ENCODE data around the gene HMGN5. TPM values are rescaled to one million over a fixed set of nuclear protein-coding genes. Genes with fewer than 3 reads are reported as not detected.

Gene HMGN5
- total RNA-seq = 0.73 and 1.3 TPM in 2 replicates

- H3K36me3 Mint-ChIP-seq (ENCODE audit: low read depth) = peaks cover 11% of the 10 kb centered on the region
- peaks cover 39% of the 10 kb centered on the region for H3K4me1 Mint-ChIP-seq (ENCODE audit: low read depth)
- no peaks in the 10 kb centered on the region for H3K9me3 Mint-ChIP-seq
- peak within 1 kb of the TSS; percentile 90 for H3K27ac Mint-ChIP-seq
- peak within 1 kb of the TSS; percentile 93 for H3K4me3 Mint-ChIP-seq
- intact Hi-C loops (cut with micrococcal nuclease) = loop anchor here (1.0 to 5.0 kb wide), 3 partner anchors 80 to 394 kb away; no protein-coding TSS in a partner anchor
- no peaks in the 10 kb centered on the region for H3K27me3 Mint-ChIP-seq (ENCODE audit: insufficient read depth)
- peak; percentile 53 for DNase-seq (ENCODE audit: low spot score)
These were observed at the start of gene HMGN5, which contains the start of gene SH3BGRL for GRCh38 chrX:81201671-81202455. HMGN5 (minus strand) TSS chrX:81201913; CDS start chrX:81121549, 80,364 bp downstream. SH3BGRL (plus strand) TSS chrX:81202102; CDS start chrX:81202201, 99 bp downstream.

- no peak for DNase-seq (ENCODE audit: low spot score)
- Mint-ChIP-seq H3K27ac (no peak overlapping the region), H3K27me3 (ENCODE audit: insufficient read depth) (no peaks in the 10 kb centered on the region), H3K4me3 (no peak overlapping the region), H3K4me1 (ENCODE audit: low read depth) (no peaks in the 10 kb centered on the region), H3K9me3 (peaks cover 9% of the 10 kb centered on the region), H3K36me3 (ENCODE audit: low read depth) (peaks cover 21% of the 10 kb centered on the region)
- intact Hi-C loops (cut with micrococcal nuclease) = no loop called here
These were observed 40.0 kb upstream of the HMGN5 start for GRCh38 chrX:81241753-81242152.

GRCh38 chrX:81240701-81241331, 39.1 kb upstream of the HMGN5 start:
- Mint-ChIP-seq H3K4me1 (ENCODE audit: low read depth) (no peaks in the 10 kb centered on the region), H3K9me3 (peaks cover 14% of the 10 kb centered on the region), H3K27ac (no peak overlapping the region), H3K4me3 (no peak overlapping the region), H3K36me3 (ENCODE audit: low read depth) (peaks cover 29% of the 10 kb centered on the region), H3K27me3 (ENCODE audit: insufficient read depth) (no peaks in the 10 kb centered on the region)
- intact Hi-C loops (cut with micrococcal nuclease) = no loop called here
- DNase-seq (ENCODE audit: low spot score) = no peak

- H3K27ac Mint-ChIP-seq = no peak overlapping the region
- no peaks in the 10 kb centered on the region for H3K4me1 Mint-ChIP-seq (ENCODE audit: low read depth)
- intact Hi-C loops (cut with micrococcal nuclease) = no loop called here
- H3K9me3 Mint-ChIP-seq = peaks cover 17% of the 10 kb centered on the region
- no peaks in the 10 kb centered on the region for H3K27me3 Mint-ChIP-seq (ENCODE audit: insufficient read depth)
- no peak overlapping the region for H3K4me3 Mint-ChIP-seq
- DNase-seq (ENCODE audit: low spot score) = no peak
- H3K36me3 Mint-ChIP-seq (ENCODE audit: low read depth) = peaks cover 33% of the 10 kb centered on the region
These were observed 36.5 kb upstream of the HMGN5 start for GRCh38 chrX:81238166-81238565.

GRCh38 chrX:81237516-81237915, 35.8 kb upstream of the HMGN5 start:
- Mint-ChIP-seq H3K27me3 (ENCODE audit: insufficient read depth) (no peaks in the 10 kb centered on the region), H3K27ac (no peak overlapping the region), H3K4me3 (no peak overlapping the region), H3K36me3 (ENCODE audit: low read depth) (peaks cover 34% of the 10 kb centered on the region), H3K4me1 (ENCODE audit: low read depth) (no peaks in the 10 kb centered on the region), H3K9me3 (peaks cover 17% of the 10 kb centered on the region)
- DNase-seq (ENCODE audit: low spot score) = no peak
- intact Hi-C loops (cut with micrococcal nuclease) = no loop called here

GRCh38 chrX:81232218-81232617, 30.5 kb upstream of the HMGN5 start:
- no peak for DNase-seq (ENCODE audit: low spot score)
- Mint-ChIP-seq H3K27ac (no peak overlapping the region), H3K4me1 (ENCODE audit: low read depth) (no peaks in the 10 kb centered on the region), H3K27me3 (ENCODE audit: insufficient read depth) (no peaks in the 10 kb centered on the region), H3K9me3 (peaks cover 7% of the 10 kb centered on the region), H3K36me3 (ENCODE audit: low read depth) (peaks cover 20% of the 10 kb centered on the region), H3K4me3 (no peak overlapping the region)
- intact Hi-C loops (cut with micrococcal nuclease) = no loop called here

- Mint-ChIP-seq H3K27ac (no peak overlapping the region), H3K36me3 (ENCODE audit: low read depth) (peaks cover 13% of the 10 kb centered on the region), H3K4me3 (no peak overlapping the region), H3K27me3 (ENCODE audit: insufficient read depth) (no peaks in the 10 kb centered on the region), H3K9me3 (peaks cover 5% of the 10 kb centered on the region), H3K4me1 (ENCODE audit: low read depth) (no peaks in the 10 kb centered on the region)
- intact Hi-C loops (cut with micrococcal nuclease) = no loop called here
- no peak for DNase-seq (ENCODE audit: low spot score)
These were observed 29.8 kb upstream of the HMGN5 start for GRCh38 chrX:81231476-81231875.

GRCh38 chrX:81229901-81230300, 28.2 kb upstream of the HMGN5 start:
- H3K9me3 Mint-ChIP-seq = no peaks in the 10 kb centered on the region
- no peak overlapping the region for H3K4me3 Mint-ChIP-seq
- no peak for DNase-seq (ENCODE audit: low spot score)
- no peak overlapping the region for H3K27ac Mint-ChIP-seq
- intact Hi-C loops (cut with micrococcal nuclease) = no loop called here
- no peaks in the 10 kb centered on the region for H3K4me1 Mint-ChIP-seq (ENCODE audit: low read depth)
- no peaks in the 10 kb centered on the region for H3K27me3 Mint-ChIP-seq (ENCODE audit: insufficient read depth)
- H3K36me3 Mint-ChIP-seq (ENCODE audit: low read depth) = peaks cover 5% of the 10 kb centered on the region

GRCh38 chrX:81229229-81229628, 27.5 kb upstream of the HMGN5 start:
- H3K9me3 Mint-ChIP-seq = no peaks in the 10 kb centered on the region
- no peaks in the 10 kb centered on the region for H3K4me1 Mint-ChIP-seq (ENCODE audit: low read depth)
- intact Hi-C loops (cut with micrococcal nuclease) = no loop called here
- no peak overlapping the region for H3K27ac Mint-ChIP-seq
- no peaks in the 10 kb centered on the region for H3K27me3 Mint-ChIP-seq (ENCODE audit: insufficient read depth)
- H3K4me3 Mint-ChIP-seq = no peak overlapping the region
- H3K36me3 Mint-ChIP-seq (ENCODE audit: low read depth) = peaks cover 5% of the 10 kb centered on the region
- DNase-seq (ENCODE audit: low spot score) = no peak

GRCh38 chrX:81215685-81216084, 14.0 kb upstream of the HMGN5 start:
- H3K4me3 Mint-ChIP-seq = no peak overlapping the region
- peaks cover 13% of the 10 kb centered on the region for H3K36me3 Mint-ChIP-seq (ENCODE audit: low read depth)
- no peaks in the 10 kb centered on the region for H3K9me3 Mint-ChIP-seq
- DNase-seq (ENCODE audit: low spot score) = no peak
- no peaks in the 10 kb centered on the region for H3K4me1 Mint-ChIP-seq (ENCODE audit: low read depth)
- H3K27me3 Mint-ChIP-seq (ENCODE audit: insufficient read depth) = no peaks in the 10 kb centered on the region
- intact Hi-C loops (cut with micrococcal nuclease) = no loop called here
- no peak overlapping the region for H3K27ac Mint-ChIP-seq

- intact Hi-C loops (cut with micrococcal nuclease) = no loop called here
- Mint-ChIP-seq H3K36me3 (ENCODE audit: low read depth) (peaks cover 19% of the 10 kb centered on the region), H3K4me1 (ENCODE audit: low read depth) (peaks cover 21% of the 10 kb centered on the region), H3K27me3 (ENCODE audit: insufficient read depth) (no peaks in the 10 kb centered on the region), H3K4me3 (no peak overlapping the region), H3K27ac (no peak overlapping the region), H3K9me3 (no peaks in the 10 kb centered on the region)
- no peak for DNase-seq (ENCODE audit: low spot score)
These were observed 7.2 kb upstream of the HMGN5 start for GRCh38 chrX:81208916-81209315.

- no peak overlapping the region for H3K4me3 Mint-ChIP-seq
- H3K36me3 Mint-ChIP-seq (ENCODE audit: low read depth) = peaks cover 15% of the 10 kb centered on the region
- peaks cover 34% of the 10 kb centered on the region for H3K4me1 Mint-ChIP-seq (ENCODE audit: low read depth)
- no peaks in the 10 kb centered on the region for H3K9me3 Mint-ChIP-seq
- DNase-seq (ENCODE audit: low spot score) = no peak
- intact Hi-C loops (cut with micrococcal nuclease) = no loop called here
- H3K27ac Mint-ChIP-seq = no peak overlapping the region
- H3K27me3 Mint-ChIP-seq (ENCODE audit: insufficient read depth) = no peaks in the 10 kb centered on the region
These were observed 4.8 kb upstream of the HMGN5 start for GRCh38 chrX:81206476-81206875.

- H3K36me3 Mint-ChIP-seq (ENCODE audit: low read depth) = peaks cover 11% of the 10 kb centered on the region
- DNase-seq (ENCODE audit: low spot score) = no peak
- peaks cover 39% of the 10 kb centered on the region for H3K4me1 Mint-ChIP-seq (ENCODE audit: low read depth)
- H3K27me3 Mint-ChIP-seq (ENCODE audit: insufficient read depth) = no peaks in the 10 kb centered on the region
- intact Hi-C loops (cut with micrococcal nuclease) = no loop called here
- no peak overlapping the region for H3K27ac Mint-ChIP-seq
- H3K9me3 Mint-ChIP-seq = no peaks in the 10 kb centered on the region
- no peak overlapping the region for H3K4me3 Mint-ChIP-seq
These were observed 3.8 kb upstream of the HMGN5 start for GRCh38 chrX:81205551-81205950.
